HuH-7 (cell line): ENCODE measurements around the gene RGS6.

Source experiments
- DNase-seq: peaks from one replicate; pipeline ENCODE4 v3.0.0; 2011; ENCODE audit warnings: low spot score

RGS6 gene

GRCh38 chr14:71947947-71948500 lies 15.8 kb downstream of the RGS6 start:
- DNase-seq: no peak

- DNase-seq: no peak
Measured at GRCh38 chr14:71952381-71953363, 20.4 kb downstream of the RGS6 start.

GRCh38 chr14:71956920-71957563 lies 24.8 kb downstream of the RGS6 start:
- DNase-seq: no peak

GRCh38 chr14:71959055-71959454 lies 26.8 kb downstream of the RGS6 start:
- no peak for DNase-seq

- no peak for DNase-seq
Measured at GRCh38 chr14:71960494-71961353, 28.5 kb downstream of the RGS6 start.

- no peak for DNase-seq
Measured at GRCh38 chr14:71961972-71962371, 29.7 kb downstream of the RGS6 start.

GRCh38 chr14:71964716-71965115 lies 32.5 kb downstream of the RGS6 start:
- no peak for DNase-seq

- no peak for DNase-seq
Measured at GRCh38 chr14:71966528-71966927, 34.3 kb downstream of the RGS6 start.

- DNase-seq: no peak
Measured at GRCh38 chr14:71967704-71968103, 35.5 kb downstream of the RGS6 start.

GRCh38 chr14:71970272-71970671 lies 38.0 kb downstream of the RGS6 start:
- no peak for DNase-seq

- DNase-seq: no peak
Measured at GRCh38 chr14:71985538-71986189, 53.4 kb downstream of the RGS6 start.

- no peak for DNase-seq
Measured at GRCh38 chr14:71988476-71988875, 56.2 kb downstream of the RGS6 start.

GRCh38 chr14:71988939-71989338 lies 56.7 kb downstream of the RGS6 start:
- DNase-seq: no peak

GRCh38 chr14:71994416-71994815 lies 62.2 kb downstream of the RGS6 start:
- no peak for DNase-seq

- no peak for DNase-seq
Measured at GRCh38 chr14:71995741-71996140, 63.5 kb downstream of the RGS6 start.

GRCh38 chr14:71996610-71997009 lies 64.4 kb downstream of the RGS6 start:
- DNase-seq: no peak

GRCh38 chr14:72000907-72001306 lies 68.7 kb downstream of the RGS6 start:
- DNase-seq: no peak

- DNase-seq: no peak
Measured at GRCh38 chr14:72002731-72003130, 70.5 kb downstream of the RGS6 start.

- DNase-seq: no peak
Measured at GRCh38 chr14:72008666-72009065, 76.4 kb downstream of the RGS6 start.

- no peak for DNase-seq
Measured at GRCh38 chr14:72010474-72010873, 78.2 kb downstream of the RGS6 start.

- no peak for DNase-seq
Measured at GRCh38 chr14:72013721-72014345, 81.6 kb downstream of the RGS6 start.
